Hepatocyte (in vitro differentiated cells): ENCODE measurements around the gene OR3A2.

Source experiments
- EZH2 ChIP-seq: fragments of 200-600 bp; sonication (generic); IDR thresholded peaks from 2 replicates; pipeline ENCODE4 v1.6.1; 2016; ENCODE audit warnings: antibody characterized with exemption, mild to moderate bottlenecking, borderline replicate concordance
- TF ChIP-seq, protein P1 (sequence below): fragments of 200-600 bp; sonication (generic); IDR thresholded peaks from 2 replicates; pipeline ENCODE4 v1.5.1; 2016; ENCODE audit warnings: antibody characterized with exemption, mild to moderate bottlenecking; ENCODE audit not compliant: poor library complexity

DNA sequence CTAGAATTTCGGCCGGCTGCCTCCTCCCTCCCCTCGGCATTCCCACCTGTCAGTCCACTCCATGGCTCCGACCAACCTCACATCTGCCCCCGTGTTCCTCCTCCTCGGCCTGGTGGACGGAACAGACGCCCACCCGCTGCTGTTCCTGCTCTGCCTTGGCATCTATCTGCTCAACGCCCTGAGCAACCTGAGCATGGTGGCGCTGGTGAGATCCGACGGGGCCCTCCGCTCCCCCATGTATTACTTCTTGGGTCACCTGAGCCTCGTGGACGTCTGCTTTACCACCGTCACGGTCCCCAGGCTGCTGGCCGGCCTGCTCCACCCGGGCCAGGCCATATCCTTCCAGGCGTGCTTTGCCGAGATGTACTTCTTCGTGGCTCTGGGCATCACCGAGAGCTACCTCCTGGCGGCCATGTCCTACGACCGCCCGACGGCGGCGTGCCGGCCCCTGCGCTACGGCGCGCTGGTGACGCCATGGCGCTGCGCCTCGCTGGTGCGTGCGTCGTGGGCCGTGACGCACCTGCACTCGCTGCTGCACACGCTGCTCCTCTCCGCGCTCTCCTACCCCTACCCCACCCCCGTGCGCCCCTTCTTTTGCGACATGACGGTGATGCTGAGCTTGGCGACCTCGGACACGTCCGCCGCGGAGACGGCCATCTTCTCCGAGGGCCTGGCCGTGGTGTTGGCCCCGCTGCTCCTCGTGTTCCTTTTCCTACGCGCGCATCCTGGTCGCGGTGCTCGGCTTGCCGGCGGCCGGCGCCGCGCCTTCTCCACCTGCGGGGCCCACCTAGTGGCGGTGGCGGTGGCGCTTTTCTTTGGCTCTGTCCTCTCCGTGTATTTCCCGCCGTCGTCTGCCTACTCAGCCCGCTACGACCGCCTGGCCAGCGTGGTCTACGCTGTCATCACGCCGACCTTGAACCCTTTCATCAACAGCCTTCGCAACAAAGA, at the start of gene OR3A2:
- TF ChIP-seq, protein P1, sequence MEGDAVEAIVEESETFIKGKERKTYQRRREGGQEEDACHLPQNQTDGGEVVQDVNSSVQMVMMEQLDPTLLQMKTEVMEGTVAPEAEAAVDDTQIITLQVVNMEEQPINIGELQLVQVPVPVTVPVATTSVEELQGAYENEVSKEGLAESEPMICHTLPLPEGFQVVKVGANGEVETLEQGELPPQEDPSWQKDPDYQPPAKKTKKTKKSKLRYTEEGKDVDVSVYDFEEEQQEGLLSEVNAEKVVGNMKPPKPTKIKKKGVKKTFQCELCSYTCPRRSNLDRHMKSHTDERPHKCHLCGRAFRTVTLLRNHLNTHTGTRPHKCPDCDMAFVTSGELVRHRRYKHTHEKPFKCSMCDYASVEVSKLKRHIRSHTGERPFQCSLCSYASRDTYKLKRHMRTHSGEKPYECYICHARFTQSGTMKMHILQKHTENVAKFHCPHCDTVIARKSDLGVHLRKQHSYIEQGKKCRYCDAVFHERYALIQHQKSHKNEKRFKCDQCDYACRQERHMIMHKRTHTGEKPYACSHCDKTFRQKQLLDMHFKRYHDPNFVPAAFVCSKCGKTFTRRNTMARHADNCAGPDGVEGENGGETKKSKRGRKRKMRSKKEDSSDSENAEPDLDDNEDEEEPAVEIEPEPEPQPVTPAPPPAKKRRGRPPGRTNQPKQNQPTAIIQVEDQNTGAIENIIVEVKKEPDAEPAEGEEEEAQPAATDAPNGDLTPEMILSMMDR = no peak
- TF ChIP-seq EZH2 = no peak
